GM04503 (cell line): ENCODE measurements around the gene DDX41.

Experiments
- DNase-seq: peaks from one replicate; pipeline ENCODE4 v3.0.0-alpha.2; 2012; ENCODE audit warnings: low read depth

DDX41 gene

DNA sequence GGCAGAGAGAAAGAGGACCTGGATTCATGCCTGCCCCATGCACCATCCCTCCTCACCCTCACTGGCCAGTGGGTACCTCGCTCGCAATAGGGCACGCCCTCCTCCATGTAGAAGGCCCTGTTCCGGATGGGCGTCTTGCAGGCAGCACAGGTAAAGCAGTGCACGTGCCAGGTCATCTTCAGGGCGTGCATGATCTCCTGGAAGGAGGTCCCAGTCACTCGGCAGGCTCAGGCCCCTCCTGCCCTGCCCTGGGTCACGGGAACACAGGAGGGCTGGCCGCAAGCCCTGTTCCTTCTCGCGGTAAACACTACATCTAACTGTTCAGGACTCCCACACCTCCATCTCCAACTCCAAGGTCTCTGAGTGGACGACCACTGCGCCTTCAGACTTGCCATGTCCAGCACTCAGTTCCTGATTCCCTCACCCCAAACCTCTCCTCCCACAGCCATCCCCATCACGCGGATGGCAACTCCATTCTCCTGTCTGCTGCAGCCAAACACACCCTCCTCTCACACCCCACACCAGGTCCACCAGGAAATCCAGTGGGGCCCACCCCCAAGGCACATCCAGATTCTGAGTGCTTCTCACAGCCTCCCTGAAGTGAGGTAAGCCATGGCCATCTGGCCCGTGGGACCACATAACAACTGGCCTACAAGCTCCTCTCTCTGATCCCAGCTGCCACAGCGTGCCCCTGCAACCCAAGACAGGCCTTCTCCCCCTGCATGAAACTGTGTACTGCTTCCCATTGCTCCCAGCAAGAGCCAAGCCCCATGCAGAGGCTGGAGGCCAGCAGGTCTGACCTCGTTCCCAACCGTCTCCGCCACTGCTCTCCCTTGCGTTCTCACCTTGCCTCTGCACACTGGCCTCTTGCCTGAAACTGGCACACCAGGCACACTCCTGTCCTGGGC is 32.5 kb downstream of the DDX41 start:
- no peak for DNase-seq

DNA sequence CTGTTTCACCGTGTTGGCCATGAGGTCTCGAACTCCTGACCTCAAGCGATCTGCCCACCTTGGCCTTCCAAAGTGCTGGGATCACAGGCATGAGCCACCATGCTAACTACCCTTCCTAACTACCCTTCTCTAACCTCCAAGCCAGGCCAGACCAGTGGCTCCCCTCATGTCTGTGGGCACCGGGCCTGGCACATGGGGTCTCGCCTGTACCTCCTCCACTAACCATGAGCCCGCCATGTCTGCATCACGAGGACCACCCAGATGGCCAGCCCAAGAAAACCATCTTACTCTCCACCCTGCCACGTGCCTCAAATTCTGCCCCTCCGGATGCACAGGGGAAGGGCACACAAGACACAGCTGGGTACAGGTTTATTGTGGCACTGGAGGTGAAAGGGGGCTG is 33.7 kb downstream of the DDX41 start:
- no peak for DNase-seq

DNA sequence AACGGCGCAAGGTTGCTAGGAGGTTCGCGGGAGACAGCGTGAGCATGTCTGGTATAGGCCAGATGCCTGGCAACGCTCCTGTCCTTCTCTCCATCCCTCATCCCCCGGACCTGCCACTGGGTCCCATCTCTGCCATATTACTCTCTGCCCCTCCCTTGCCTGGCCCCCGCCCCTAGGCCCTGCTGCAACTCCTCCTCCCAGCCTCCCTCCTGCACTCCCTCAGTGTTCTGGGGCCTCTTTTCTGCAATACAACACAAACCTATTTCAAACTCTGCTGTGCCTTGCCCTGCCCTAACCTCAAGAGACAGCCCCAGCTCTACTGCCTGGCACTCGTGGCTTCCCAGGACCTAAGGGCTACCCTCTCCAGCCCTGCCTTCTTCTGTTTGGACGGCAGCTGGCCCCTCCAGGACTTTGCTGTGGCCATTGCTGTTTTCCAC is 34.4 kb downstream of the DDX41 start:
- no peak for DNase-seq

DNA sequence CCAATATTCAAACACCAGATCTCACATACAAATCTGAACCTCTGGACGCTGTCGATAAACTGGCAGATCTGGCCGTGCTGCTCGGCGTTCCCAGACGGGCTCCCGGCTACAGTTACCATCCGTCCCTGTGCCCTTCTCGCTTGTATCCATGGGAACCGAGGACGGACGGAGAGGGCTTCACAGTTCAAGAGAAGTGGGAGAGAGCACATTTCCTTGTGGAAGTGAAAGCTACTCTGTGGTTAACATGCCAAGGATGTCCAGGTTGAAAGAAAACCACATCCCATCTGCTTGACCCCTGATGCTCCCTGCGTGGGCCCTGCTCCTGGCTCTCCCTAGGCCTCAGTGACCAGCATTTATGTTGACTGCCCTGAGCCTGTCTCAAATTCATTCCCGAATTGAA is 37.0 kb downstream of the DDX41 start:
- no peak for DNase-seq

DNA sequence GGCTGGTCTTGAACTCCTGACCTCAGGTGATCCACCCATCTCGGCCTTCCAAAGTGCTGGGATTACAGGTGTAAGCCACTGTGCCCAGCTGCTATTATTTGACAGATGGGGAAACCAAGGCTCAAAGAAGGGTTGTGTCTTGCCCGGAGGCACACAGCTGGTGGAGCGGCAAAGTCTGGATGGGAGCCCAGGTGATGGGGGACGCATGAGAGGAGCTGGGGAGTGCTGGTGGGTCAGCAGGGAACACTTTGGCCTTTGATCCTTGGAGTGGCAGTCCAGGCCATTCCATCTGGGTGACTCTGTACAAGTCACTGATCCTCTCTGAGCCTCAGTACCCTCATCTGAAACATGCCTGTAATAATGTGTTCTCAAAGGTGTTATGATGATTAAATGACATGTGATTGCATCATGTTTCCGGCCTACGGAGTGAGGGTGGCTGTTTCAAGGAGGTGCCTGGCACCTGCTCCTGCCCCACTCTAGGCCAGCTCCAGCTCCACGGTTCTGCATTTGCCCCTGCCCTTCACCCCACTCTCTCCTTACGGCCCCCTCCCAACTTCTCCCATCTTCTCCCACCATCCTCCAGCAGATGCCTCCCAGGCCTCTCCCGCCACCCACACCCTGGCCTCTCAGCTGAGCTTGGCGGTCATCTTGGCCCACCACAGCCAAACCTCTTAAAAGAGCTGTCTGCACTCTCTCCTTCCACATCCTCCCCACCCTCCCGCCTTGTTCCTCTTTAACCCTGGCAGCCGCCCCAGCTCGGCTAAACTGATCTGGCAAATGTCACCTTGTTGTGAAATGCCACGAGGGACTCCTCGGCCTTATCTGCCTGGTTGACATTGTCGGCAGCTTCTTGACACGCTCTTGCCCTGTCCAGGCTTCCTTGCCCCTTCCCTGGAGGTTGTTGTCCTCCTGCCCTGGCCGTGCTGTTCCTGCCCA is 37.8 kb downstream of the DDX41 start:
- DNase-seq = no peak

DNA sequence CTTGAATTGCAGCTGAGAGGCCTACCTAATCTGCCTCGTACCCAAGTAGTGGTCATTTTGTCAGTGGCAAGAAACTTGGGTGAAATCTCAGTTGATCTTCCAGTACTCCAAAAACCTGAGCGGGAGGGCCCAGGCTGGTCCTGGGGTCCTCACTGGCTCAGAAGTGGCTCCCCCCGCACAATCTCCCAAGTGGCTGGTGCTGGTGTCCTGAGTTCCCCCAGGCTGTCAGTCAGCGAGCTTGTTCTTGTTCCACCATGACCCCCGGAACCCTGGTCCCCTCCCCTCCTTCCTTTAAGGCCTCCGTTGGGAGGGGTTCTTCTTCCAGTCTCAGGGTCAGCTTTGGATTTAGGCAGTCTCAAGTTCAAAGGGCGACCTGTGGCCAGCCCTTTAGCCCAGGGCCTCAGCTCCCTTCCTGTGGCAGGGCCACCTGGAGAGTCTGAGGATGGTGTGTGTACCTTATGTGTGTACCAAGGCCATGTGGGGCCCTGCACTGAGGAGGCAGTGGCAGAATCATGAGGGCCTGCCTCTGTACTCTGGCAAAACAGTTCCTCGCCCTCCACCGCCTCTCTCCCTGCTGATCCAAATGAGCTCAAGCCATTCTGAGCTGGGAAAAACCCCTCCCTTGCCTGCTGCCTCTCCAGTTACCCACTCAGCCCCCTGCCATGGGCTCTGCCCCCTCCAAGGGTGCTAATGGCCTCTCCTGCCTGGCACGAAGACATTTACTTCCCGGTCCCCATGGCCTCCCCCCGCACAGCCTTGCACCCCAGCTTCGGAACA is 38.9 kb downstream of the DDX41 start:
- DNase-seq = no peak

DNA sequence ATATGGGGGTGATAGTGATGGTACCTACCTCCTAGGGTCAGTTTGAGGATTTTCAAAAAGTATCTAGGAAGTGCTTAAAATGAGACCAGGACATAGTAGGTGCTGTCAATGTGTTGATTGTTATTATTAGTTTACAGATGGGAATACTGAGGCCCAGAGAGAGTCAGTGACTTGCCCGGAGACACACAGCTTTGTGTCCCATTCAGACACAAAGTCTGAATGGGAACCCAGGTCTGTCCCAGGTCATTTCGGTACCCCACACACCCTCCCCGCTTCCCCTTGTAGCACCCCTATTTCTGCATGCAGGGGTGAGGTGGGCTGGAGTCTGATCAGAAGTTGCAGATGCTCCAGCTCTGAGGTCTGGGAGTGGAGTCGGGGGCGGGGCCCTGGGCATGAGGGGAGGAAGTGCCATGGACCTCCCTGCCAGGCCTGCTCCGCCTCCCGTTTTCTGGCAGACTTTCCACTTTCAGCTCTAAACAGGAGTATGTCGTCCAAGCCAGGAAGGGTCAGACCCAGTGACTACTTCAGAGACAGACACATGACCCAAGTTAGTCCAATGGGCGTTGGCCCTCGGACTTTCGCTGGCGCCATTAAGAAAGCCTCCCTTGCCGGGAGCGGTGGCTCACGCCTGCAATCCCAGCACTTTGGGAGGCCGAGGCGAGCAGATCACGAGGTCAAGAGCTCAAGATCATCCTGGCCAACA is 40.1 kb downstream of the DDX41 start:
- no peak for DNase-seq

DNA sequence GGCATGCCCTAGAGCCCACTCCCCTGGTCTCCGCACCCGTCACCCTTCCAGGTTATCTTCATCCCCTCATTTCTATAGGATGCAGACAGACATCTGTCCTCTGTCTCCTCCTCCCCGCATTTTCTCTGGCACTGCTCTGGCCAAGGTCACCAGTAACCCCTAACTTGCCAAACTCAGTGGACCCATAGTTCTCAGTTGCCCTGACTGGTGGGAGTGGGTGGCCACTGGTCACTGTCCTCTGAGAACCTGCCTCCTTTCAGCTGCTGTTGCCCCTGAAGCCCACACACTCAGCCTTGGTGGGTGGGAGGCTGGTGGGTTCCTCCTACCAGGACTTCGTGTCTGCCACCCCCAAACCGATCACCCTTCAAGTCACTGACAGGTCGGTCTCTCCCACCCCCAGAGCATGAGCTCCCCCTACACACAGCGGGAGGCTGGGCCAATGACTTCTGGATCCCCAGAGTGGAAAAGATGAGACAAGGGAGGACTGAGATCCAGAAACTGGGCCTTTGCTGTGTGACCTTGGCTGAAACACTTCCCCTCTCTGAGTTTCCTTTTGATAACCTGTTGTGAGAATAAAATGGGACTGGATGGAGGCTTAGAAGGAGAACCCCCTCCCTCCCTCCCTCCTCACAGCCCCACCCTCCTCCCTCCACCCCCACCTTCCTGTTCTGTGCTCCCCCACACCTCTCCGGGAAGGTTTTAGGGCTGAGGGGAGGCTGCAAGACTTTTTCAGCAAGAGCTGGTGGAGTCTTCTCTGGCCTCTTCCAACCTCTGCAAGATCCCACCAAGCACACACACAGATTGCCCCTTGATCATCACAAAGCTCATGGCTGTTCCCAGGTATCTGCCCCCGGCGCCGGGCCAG is 41.0 kb downstream of the DDX41 start:
- DNase-seq = no peak

DNA sequence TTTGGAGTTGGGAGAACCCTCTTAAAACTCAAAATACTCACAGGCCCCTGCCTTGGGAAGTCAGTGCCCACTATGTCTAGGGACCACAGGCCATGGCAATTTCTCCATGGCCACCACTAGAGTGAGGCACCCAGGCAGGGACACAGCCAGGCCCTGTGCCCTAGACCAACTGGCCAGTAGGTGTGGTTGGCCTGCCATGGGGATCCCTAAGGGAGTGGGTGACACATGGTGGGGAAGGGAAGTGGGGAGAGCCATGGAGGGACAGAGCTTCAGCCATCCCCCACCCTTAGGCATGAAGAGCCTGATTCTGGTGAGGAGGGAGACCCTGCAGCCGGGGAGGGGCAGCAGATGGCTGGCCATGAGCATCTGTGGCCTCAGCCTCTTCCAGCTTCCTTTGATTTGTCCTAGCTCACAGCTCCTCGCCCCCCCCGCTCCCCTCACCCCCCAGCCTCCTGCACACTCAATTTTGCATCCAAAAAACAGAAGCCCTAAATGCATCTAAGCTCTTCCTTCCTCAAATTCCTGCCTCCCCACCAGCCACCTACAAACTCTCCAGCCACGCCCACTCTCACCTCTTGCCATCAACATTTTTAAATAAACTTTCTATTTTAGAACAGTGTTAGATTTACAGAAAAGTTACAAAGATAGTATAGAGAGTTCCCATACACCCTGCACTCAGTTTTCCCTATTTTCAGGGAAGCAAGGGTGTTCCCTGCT is 41.8 kb downstream of the DDX41 start:
- DNase-seq = no peak

DNA sequence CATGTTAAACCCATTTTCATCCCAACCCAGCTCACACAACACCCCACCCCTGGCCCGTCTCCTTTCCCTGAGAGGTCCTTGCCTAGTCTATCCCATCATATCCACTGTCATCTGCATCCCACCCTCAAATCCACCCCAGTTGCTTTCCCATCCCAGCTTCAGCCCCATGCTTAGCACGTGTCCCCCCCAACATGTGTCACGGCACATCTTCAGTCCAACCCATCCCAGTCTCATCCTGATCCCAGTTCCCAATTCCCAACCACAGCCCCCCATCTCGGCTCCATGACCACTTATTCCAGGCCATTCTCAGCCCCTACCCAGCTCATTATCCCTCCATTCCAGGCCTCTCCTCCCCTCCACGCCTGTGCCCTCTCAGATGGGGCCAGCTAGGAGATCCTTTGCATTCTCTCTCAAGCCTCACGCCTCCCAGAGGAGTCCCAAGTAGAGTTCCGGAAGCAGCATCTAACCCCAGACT is 42.7 kb downstream of the DDX41 start:
- DNase-seq = no peak

DNA sequence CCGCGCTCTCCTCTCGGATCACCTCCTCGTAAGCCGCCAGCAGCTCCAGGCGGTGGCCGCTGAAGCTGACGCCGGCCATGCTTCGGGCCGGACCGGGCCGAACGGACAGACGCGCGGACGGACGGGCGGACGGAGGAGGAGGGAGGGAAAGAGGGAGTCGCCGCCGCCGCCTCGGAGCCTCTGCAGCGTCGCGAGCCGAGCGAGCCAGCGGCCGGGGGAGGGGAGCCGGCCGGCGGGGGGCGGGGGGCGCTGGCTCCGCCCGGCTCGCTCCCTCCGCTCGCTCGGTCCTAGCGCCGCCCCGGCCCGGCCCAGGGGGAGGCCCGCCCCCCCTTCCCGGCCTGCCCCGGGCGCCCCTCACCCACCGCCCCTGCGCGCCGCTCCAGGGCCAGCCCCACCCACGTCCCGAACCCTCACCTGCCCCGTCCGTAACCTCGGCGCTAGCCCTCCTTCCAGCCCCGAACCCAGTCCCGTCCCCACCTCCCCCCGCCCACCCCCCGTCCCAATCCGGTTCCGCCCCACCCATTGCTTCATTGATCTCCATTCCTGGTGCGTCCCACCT is 43.2 kb downstream of the DDX41 start, which contains the start of gene DBN1:
DBN1 (minus strand) TSS at position 192 of the 559 bp plus-strand sequence; CDS start at position 79, 113 bp downstream.
- DNase-seq = no peak

DNA sequence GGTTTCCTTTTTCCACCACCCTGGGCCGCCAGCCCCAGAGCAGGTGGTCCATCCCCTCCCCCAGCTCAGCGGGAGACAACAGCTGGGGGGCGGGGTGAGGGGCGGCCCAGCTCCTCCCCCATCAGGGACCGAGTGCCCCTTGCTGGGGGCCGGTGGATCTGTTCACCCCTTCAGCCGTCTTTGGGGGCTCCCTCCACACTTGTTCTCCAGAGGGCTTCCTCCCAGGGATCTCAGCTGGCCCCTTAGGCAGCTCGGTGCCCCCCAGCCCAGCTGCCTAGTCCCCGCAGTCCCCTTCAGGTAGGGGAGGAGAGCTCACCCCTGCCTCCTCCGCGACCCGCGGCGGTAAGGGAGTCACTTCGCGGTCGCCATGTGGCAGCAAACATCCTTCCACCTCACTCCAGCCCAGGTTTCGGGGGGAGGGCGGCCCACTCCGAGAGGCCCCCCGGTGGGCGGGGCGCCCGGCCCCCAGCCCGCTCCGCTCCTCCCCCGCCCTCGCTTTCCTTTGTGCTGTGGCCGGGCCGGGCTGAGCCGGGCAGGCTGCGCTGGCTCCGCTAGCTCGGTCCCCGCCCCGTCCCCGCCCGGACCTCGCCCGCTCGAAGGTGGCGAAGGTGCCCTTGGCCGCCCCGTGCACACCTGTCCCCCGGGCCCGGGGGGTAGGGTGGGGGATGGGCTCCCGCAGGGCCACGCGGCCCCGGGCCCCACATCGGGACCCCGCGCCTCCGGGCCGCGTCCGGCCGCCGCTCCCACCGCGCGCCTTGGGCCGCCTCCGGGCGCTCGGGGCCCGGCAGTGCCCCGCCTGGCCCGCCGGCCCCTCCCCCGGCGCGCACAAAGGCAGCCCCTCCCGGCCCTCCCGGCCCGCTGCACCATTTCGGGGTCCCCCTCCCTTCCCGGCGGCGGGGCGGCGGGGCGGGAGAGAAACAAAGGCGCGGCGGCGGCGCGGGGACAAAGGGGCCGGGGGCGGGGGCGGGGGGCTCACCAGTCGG is 44.0 kb downstream of the DDX41 start:
- DNase-seq = no peak

DNA sequence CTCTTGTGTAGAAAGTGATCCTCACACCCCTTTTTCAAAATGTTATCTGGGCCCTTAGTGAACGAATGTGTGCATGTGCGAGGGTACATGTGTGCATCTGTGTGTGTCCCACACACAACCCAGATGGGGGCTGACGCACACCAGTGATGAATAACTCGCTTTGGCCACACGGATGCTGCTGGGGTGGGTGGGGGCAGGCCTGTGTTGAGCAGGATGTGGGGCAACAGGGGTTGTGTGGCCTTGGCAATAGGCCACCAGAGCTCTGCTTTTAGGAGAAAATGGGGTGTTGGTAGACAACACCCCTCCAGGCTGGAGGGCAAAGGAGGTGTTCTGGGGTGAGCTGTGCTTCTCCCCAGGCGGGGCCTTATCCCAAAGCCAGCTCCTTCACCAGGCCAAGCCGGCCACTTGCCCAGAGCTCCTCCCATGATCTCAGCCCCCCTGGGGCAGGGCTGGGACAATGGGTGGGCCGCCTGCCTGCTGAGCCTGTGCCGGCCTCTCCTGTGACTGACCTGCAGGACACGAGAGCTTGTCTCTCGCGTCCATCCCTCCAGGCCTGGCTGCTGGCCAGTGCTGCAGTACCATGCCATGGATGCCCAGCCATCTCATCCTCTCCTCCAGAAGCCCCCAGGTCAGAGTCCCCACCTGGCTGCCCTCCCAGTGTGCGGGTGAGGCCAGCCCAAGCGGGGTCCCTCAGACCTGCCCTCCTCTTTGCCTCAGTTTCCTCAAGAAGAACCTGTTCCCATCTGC is 45.0 kb downstream of the DDX41 start:
- no peak for DNase-seq

DNA sequence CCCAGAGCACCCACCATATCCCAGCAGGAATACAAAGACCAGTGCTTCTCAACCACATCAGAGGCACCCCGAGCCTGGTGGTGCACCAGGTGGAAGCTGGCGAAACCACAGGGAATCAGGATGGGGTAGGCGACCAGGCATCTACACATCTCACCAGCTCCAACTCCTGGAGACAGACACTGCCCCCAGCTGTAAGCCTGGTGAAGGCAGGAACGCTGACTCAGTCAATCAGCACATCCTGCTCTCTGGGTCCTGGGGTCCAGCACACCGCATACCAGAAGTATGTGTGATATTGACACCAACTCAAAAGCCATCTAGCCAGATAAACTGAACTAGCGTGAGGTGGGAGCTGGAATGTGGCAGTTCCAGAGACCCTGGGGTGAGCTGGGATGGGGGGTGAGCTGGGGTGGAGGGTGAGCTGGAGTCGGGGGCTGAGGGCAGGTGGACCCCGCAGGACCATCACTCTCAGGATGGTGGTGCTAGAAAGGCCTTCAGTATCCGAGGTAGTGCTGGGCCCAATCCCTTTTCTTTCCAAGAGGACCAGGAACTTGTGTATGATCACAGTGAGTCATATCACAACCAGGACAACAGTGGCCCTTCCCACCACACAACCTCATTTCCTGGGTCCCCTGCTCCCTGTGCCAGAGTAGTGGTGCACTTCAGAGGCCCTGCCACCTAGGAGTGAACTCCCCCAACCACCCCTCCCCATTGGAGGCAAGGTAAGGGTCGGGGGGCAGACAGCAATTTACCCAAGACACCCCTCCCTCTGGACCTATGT is 45.8 kb downstream of the DDX41 start:
- DNase-seq = no peak

DNA sequence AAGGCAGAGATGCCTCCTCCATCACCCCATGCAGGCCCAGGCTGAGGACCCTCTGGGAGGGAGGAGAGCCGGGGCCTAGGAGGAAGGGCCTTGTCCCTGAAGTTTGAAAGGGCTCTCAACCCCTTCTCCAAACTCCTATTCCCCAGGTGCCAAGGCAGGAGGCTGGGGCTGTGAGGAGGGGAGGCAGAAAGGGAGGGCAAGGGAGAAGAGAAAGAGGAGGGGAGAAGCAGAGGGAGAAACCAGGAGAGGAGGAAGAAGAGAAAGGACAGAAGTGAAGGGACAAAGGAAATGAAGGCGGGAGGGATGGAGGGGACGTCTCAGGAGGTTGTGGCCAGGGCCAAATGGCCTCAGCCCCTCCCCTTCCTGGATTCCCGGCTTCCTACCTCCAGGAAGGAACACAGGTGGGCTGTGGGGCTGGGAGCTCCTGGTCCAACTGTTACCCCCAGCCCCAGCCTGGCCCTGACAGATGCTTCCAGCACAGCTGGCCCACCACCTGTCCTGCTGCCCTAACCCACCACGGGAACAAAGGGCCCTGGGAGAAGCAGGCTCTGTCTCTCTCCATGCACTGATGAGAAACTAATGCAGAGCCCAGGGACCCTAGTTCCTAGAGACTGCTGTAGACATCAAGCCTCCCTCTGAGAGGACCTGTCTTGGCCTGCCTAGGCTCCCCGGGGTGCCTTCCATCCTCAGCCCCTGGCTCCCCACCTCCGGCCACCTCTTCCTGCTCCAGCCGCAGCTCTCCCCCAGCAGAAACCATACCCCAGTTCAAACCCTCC is 46.8 kb downstream of the DDX41 start:
- no peak for DNase-seq
